NCI-H345 treated with DMSO at 0.1 percent for 48 hours (cell line): ENCODE data around the gene MYH4.

Experiments
- DNase-seq: peaks from one replicate; lab custom pipeline; 2025; ENCODE audit not compliant: unreplicated experiment; lab: John Stamatoyannopoulos, UW

The MYH4 gene

DNA sequence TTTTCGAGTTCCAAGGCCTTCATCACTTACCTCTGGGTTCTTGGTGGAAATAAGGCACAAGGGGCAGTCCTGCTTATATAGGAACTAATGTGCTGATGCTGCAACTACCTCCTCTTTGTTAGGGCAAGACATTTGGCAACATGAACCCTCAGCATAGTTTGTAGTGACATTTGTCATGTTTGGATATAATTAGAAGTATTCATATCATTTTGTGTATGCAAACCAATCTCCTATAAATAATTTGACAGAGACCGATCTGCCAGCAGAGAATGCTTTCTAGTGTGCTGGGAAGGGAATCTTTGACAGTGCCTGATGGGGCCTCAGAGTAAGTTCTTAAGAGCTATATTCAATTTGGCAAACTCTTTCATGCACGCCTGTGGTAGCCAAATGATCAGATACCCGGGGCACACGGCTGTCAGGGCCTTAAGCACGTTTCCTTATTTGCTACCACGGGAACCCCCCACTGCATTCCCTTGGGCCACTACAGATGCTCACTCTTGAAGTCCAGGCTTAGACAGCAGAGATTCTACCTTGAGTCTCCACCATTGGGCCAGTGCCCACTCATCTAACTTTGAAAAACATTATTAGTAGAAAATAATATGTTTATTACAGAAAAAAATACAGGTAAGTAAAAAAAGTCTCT lies 47.3 kb downstream of the MYH4 start, which contains the start of gene MYH8:
Gene MYH8, minus strand, starts transcription at position 51 of the 643 bp plus-strand sequence. CDS start 1,723 bp downstream, outside the sequence.
- no peak for DNase-seq

DNA sequence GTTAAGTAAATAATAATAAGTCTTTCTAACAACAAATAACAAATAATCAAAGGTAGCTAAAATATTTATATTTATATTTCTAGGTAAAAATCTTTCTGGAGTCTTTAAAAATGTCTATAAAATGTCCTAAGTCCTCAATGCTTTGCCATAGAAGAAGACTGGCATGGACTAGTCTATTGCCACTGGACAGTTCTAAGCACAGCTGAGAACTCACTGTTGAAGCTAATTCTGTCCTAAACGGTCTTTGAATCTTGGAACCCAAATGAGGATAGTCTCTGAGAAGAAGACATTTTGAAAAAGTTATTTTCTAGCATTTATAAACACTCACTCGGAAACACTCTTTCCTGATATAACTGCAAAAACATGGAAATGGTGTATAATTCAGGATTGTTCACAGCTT lies 48.1 kb downstream of the MYH4 start:
- DNase-seq = no peak

DNA sequence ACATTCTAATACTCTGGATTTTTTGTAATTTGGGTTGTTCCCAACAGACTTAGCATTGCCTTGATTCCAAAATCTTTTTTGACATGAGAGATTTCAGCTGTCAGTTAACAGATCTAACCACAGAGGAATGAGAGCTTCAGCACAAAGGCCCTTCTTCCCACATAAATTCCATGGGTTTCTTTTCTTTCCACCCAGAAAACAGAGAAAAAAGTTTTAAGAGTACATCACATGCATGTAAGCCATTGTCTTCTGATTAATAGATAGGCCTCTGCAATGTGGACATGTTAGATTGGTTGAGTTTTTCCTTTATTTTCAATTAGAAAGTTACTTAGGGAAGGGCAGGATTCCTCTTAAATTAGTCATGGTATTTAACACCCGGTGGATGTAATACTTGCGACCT lies 48.5 kb downstream of the MYH4 start:
- DNase-seq = no peak

DNA sequence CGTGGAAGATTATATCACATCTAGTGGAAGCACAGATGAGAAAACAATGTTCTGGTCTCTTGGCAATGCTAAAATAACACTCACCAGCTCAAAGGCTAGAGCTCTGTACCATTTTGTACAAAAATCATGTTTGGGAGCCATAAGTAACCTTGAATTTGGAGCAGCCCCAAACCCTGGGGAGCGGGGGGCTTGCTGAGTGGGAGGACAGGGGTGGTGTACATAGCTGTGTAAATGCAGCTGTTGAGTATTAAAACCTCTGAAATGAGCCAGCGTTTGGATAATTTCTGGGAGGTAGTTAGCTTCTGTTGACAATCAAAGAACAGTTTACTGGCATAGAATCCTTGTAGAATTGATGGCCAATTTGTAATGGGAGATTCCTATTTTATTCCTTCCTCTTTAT lies 51.9 kb downstream of the MYH4 start:
- no peak for DNase-seq

DNA sequence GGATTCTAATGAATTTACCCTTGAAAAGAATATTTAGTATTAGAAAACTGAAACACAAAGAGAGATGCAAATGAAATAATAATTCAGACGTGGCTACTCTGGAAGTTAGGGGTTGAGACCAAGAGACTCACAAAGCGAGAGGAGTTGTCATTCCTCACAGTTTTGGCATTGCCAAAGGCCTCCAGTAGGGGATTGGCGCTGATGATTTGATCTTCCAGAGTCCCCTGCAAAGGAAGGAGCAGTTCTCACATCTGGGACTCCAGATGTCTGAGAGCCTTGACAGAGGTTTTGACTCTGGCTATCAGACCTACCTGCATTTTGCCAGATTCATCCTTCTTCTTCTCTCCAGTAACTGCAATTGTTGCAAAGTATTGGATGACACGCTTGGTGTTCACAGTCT lies 54.2 kb downstream of the MYH4 start:
- no peak for DNase-seq

DNA sequence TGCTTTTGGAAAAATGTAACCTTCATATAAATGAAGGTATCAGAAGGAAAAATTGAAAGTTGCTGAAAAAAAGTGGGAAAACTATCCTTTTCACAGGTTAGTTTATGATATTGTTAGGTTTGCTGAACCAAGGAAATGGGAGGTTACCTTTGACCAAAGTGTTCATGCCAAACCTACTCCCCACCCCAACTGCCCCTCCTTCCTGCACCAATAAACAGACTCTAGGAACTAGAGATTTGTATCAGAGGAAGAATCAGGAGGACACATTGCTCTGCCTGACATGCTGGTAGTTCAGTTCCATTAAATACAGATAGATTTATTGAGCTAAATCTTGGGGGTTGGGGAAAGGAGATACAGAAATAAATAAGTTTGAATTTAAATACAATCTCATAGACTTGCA lies 65.8 kb downstream of the MYH4 start:
- no peak for DNase-seq

DNA sequence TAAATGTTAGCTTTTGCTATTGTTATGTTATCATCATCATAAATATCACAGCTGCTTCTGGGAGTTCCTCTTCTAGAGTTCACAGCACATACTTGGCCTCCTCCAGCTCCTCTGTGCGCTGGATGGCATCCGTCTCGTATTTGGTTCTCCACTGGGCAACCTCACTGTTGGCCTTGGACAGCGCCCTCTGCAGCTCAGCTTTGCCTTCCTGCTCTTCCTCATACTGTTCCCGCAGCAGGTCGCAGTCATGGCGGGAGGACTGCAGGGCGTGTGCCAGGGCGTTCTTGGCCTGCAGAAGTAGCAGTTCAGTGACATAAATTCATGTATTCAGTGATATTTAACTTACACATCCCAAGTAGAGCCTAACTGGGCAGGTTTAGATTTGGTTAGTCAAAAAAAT lies 71.0 kb downstream of the MYH4 start:
- DNase-seq = no peak

DNA sequence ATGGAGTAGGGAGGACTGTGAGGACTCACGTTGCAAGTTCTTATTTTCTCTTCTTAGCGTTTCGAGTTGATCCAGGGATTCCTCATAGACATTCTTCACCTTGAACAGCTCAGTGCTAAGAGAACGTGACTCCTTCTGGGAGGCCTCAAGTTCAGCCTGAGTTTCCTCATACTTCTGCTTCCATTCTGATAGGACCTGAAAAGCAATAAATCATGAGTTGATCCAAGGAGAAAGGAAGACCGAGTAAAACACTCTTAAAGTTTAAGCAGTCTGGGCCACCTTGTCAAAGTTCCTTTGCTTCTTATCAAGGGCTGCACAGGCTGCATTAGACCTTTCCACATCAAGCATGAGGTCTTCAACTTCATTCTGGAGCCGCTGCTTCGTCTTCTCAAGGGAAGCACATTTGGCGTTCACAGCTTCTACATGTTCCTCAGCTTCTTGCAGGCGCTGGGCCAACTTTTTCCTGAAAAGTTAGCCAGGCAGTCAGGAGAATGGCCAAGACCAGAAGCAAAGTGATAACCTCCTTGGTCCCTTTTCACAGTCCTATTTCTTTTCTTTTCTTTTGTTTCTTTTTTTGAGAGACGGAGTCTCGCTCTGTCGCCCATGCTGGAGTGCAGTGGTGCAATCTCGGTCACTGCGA lies 72.7 kb downstream of the MYH4 start:
- DNase-seq = no peak

DNA sequence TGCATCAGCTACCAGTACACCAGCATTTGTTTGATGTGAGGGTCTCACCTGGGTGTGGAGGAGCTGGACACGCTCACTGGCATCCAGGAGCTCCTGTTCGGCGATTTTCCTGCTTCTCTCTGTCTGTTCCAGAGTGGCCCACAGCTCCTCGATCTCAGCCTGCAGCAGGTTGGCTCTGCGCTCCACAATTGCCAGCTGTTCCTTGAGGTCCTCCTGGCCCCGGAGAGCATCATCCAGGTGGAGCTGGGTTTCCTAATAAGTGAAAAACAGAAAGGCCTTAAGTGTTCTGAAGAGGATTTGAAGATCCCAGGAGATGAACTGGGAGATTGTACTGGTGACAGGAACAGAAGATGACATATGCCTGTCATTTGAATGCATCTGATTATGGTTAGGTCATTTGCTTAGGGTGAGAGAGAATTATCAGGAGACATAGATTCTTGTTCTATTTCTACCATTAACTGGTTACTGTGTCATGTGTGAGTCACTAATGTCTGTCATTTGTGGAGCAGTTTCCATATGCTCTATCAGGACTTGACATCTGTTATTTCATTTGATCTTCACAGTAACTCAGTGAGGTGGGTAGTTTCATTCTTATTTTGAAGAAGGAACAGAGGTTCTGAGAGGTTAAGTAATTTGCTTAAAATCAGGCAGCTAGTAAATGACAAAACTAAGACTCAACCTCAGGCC lies 75.0 kb downstream of the MYH4 start:
- no peak for DNase-seq
